Fibroblast of skin of left biceps (primary cell): ENCODE results near the gene SPTBN1.

Experiments used
- DNase-seq, 2 experiments: peaks; one replicate each; pipeline ENCODE4 v3.0.0-alpha.2; 2013; ENCODE audit warnings: low read depth in 2 of 2

Gene SPTBN1

DNA sequence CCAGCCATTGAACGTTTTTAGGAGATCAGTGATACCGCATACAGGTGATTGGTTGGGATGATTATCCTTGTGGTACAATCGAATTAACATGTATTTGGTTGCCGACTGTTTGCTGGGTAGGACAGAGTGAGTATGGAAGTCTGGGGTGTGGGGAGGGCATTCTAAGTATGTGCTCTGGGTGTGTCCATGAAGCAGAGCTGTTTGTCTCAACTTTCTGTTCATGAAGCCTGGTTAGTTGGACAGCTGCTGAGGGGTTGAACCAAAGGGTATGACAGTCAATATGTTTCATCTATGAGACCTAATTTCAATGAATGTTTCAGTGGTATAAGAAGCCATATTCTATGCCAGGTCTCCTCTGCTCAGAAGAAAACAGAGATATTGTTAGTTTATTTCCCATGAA is 21.9 kb upstream of the SPTBN1 start:
- no peak for DNase-seq

DNA sequence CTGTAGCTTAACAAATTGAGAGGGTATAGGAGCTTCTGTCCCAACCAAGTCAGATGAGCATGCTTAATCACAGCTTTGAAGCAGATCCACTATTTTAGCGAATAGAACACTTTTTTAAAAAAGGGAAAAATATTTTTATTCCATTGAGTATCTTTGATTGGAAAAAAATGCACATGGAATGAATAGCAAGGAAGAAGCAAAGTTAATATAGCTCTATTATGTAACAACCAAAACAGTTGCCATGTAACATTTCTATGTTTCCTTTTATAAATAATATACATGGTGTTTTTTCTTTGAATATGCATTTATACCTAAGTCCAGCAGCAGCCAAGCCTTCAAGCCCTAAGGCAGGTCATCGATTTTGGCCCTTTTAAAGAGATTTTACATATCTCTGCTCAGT is 21.4 kb upstream of the SPTBN1 start:
- no peak for DNase-seq

- no peak for DNase-seq
Measured at GRCh38 chr2:54435325-54436226, 20.6 kb upstream of the SPTBN1 start.

DNA sequence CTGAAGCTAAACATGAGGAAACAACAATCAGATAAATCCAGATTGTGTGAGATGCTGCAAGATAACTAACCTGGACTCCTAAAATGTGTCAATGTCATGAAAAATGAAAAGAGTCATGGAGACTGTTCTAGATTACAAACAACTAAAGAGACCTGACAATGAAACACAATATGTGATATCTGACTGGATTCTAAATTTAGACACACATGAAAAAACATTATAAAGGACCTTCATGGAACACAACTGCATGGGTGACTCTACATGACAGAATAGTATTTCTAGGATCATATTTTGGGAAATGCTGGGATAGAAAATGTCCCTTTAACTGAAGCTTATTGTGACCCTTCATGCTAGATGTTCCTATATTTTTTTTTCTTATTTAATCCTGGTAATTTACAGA is 18.5 kb upstream of the SPTBN1 start:
- DNase-seq: no peak

GRCh38 chr2:54438271-54438670 is 17.9 kb upstream of the SPTBN1 start:
- DNase-seq: no peak

- no peak for DNase-seq
Measured at GRCh38 chr2:54439582-54439981, 16.5 kb upstream of the SPTBN1 start.

DNA sequence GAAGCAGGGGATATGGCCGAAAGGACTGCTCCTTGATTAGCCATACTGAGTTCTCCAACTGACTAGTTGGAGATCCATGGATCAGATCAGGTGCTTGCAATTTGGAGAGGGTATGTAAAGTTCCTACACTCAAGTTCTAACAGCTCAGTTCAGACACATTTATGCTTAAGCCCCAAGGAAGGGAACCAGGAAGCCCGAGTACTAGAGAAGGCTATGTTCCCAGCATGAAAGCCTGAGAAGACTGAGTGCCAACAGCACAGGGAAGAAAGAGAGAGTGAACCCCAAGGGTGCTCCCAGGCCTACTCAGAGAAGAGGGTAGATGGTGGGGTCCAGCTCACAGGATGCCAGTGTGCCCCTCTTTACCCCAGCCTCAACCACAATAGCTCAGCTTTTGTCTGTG is 16.1 kb upstream of the SPTBN1 start:
- no peak for DNase-seq

DNA sequence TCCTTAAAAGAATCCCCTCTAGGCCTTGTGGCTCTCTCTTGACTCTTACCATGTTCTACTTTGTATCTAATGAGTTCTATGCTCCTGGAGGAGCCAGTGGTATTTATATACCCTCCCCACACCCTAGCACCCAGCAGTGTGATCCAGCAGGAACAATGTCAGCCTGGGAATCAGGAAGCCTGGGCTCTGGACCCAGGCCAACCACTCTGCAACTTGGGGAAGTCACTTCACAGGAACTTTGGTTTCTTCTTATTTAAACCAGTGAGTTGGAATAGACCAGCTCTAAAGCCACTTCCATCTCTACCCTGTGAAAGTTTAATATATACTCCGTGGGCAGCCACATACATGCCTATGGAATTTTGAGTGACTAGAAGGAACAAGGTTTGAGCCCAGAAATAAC is 11.6 kb upstream of the SPTBN1 start:
- no peak for DNase-seq

DNA sequence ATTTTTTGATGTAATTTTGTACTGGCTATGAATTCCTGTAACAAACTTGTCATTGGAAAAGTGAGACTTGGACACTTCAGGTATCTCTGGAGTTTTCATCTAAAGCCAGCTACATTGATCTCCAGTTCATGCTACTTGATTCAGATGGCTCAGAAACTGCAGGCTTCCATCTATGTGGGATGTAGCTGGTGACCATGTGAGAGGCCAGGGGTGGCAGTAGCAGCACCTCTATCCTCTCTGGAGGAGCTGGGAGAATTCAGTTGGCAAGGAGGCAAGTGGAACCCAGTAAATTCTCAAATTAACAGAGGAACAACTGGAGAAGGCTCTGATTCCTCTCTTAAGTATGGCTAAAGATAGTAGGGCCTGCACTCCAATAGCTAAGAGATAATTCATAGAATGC is 10.0 kb upstream of the SPTBN1 start:
- DNase-seq: no peak

- no peak for DNase-seq
Measured at GRCh38 chr2:54446625-54447024, 9.5 kb upstream of the SPTBN1 start.

DNA sequence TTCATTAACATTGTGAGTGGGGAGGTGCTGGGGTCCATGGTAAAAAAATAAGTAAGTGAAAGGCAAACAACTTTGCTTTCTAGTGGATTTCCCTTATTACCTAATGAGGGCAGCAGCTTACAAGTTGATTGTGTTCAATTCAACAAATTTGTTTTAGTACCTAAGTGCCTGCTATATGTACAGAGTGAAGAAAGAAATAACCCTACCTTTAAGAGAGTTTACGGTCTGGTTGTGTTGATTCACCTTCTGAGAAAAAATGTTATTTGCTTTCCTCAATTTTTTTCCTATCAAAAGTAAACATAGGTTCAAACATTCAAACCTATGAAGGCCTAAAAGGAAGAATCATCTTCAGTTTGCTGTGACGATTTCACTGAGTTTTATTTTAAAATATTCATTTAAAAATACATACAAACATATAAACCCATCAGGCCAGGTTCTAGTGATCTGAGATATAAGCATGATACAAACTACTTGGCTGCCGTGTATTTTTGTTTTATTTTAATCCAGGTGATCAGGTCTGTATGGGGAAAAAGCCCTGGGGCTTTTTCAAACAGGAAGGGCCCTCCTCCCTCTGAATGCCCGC is 1.5 kb upstream of the SPTBN1 start:
- no peak for DNase-seq

DNA sequence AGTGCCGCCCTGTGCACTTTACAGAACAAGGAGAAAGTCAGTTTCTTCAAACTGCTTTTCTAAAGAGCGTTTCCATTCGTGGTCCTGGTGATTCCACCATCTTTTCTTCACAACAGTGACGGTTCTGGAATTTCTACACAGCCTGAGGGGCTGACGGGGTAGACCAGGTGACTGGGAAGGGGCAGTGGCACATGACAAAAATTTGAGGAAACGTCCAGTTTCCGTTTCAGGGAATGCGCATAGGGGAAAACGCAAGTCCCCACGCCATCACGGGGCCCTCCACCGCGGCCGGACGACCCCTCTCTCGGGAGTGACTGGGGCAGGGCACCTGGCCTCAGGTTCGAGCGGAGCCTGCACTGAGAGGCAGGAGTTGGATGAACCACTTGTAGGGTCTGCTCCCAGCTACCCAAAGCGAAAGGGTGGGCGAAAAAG is 980 bp upstream of the SPTBN1 start:
- no peak for DNase-seq

GRCh38 chr2:54456362-54456611 is 160 bp downstream of the SPTBN1 start:
- no peak for DNase-seq

GRCh38 chr2:54456612-54457322 is 640 bp downstream of the SPTBN1 start:
- DNase-seq: no peak

- DNase-seq: no peak
Measured at GRCh38 chr2:54457323-54458023, 1.3 kb downstream of the SPTBN1 start.

- DNase-seq: no peak
Measured at GRCh38 chr2:54459037-54459441, 2.9 kb downstream of the SPTBN1 start.

GRCh38 chr2:54461261-54461660 is 5.1 kb downstream of the SPTBN1 start:
- no peak for DNase-seq

DNA sequence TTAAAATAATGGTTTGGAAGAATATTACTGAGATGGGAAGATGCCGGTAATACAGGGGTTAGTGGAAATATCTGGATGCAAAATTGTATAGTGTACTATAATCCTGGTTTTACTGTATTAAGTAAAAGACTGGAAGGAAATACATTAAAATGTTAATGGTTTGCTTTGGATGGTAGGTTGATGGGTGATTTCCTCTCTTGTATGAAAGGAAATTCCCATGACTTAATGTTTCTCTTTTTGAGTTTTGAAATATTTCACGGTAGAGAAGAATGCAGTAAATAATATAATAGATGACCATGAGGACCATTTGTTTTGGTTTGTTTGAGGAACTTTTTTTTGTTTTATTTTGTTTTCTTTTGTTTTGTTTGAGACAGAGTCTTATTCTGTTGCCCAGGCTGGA is 8.2 kb downstream of the SPTBN1 start:
- DNase-seq: no peak

GRCh38 chr2:54465143-54465542 is 9.0 kb downstream of the SPTBN1 start:
- no peak for DNase-seq

DNA sequence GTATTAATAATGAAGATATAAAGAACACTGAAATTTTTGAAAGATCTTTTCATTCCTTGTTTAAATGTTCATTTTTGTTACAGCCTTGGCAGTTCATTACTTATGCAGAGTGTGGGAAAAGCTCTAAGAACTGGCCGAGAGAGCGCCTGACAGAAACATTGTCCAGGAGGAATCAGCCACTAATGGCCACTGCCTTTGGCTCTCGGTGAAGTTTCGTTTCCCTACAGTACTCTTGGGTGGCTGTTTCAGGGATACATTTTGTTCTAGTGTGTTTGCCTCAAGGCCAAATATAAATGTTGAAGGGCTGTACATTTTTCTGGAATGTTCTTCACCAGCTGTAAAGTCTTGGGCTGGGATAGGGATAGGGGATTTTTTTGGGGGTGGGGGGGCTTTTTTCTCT is 10.7 kb downstream of the SPTBN1 start:
- DNase-seq: no peak

DNA sequence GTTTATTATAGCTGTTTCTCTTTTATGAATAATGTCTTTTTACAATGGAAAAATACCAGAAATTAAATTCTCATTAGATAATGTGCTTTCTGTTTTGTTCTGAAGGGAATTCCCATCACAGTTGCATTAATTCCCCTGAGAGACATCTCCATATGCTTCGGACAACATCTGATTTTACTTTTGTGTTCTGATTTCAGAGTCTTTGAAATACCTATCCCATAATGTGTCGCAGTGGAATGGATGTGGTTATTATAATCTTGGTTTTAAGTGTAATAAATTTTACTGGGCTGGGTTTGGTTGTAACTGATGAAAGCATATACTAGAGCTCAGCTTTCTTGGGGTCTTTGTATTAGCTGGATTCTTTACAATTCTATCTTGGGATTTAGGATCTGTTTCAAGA is 12.5 kb downstream of the SPTBN1 start:
- peak; percentile 95 to 96 for DNase-seq

DNA sequence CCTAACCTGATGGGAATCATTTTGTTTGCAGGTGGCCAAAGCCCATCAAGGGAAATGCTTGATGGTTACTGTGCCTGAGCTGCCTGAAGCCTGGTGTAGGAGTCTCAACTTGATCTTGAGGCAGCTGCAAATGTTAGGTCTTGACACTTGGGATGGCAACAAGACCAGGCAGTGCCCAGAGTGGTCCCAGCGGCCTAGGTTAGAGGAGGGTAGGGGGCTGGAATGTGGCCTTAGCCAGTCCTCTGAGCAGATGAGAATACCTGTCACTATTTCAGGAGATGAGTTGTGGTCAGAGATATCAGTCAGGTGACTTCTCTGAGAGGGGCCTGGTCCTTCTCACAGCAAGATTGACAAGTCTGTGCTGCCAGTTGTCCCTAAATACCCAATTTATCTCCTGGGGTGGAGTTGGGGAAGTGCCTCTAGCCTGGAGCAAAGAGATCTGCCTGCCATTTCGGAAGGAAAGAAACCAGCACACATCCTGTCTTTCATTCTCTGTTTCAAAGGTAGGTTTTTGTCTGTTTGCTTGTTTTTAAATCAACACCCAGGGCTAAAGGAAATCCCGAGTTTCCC is 13.4 kb downstream of the SPTBN1 start:
- no peak for DNase-seq
